Adrenal gland (tissue), 12 donors: ENCODE data around the gene SOX10. TPM values are rescaled to one million over a fixed set of nuclear protein-coding genes. Genes with fewer than 3 reads are reported as not detected.
A peak's percentile ranks its signal among the peaks of the same experiment; 100 is the strongest.

Experiments
- DNase-seq, 7 donors: peaks; one replicate each; pipeline ENCODE4 v3.0.0-alpha.2; 2019 to 2020
- H3K27ac ChIP-seq, 5 donors: fragments of 200-600 bp; sonication (generic) in 4 of 5; 1 replicate in 3 of 5; 2 replicates in 2 of 5; pipeline versions ENCODE4 v1.5.1 to v1.8.0; 2016 to 2020; ENCODE audit warnings: mild to moderate bottlenecking in 1 of 5
- H3K27me3 ChIP-seq: fragments of 200-600 bp; 2 replicates; pipeline ENCODE4 v1.8.0; 2021
- H3K36me3 ChIP-seq, 2 donors: fragments of 200-600 bp; replicated peaks in 1 of 2; 1 replicate in 1 of 2; 2 replicates in 1 of 2; pipeline versions ENCODE4 v1.5.1 to v1.8.0; 2018 to 2022
- H3K4me1 ChIP-seq, 2 donors: fragments of 200-600 bp; replicated peaks in 1 of 2; 1 replicate in 1 of 2; 2 replicates in 1 of 2; pipeline versions ENCODE4 v1.5.1 to v1.8.0; 2018 to 2021
- H3K4me3 ChIP-seq, 4 donors: fragments of 200-600 bp; sonication (generic) in 3 of 4; one replicate each; pipeline ENCODE4 v1.5.1; 2016 to 2018
- H3K9me3 ChIP-seq, 3 donors: fragments of 200-600 bp; sonication (generic) in 1 of 3; replicated peaks in 1 of 3; 1 replicate in 2 of 3; 2 replicates in 1 of 3; pipeline versions ENCODE4 v1.5.1 to v1.8.0; 2016 to 2021
- CTCF ChIP-seq, 6 experiments: fragments of 450-650 bp in 4 of 6; fragments of 200-600 bp in 2 of 6; sonication (generic) in 1 of 6; IDR thresholded peaks; 1 replicate in 5 of 6; 2 replicates in 1 of 6; pipeline versions ENCODE4 v1.5.1 to v1.8.0; 2016 to 2021; ENCODE audit warnings: antibody characterized with exemption in 6 of 6, mild to moderate bottlenecking in 2 of 6, moderate library complexity in 1 of 6
- POLR2A ChIP-seq, 2 donors: fragments of 450-650 bp; IDR thresholded peaks; one replicate each; pipeline ENCODE4 v1.6.1; 2017; ENCODE audit warnings: antibody characterized with exemption in 2 of 2, mild to moderate bottlenecking in 2 of 2, moderate library complexity in 1 of 2
- WGBS, 4 donors: extraction: QIAGEN DNeasy Blood & Tissue Kit in 2 of 4; methylation state at CpG; one replicate each; pipeline versions ENCODE4 v1.1.5 to v1.1.7; 2013 to 2017; 5-methylcytosine and 5-hydroxymethylcytosine counted together
- intact Hi-C, 2 donors: fragments of 100-400 bp; cut with DNase I; formaldehyde crosslinking; loops; one replicate each; pipeline versions ENCODE4 v1.14.1 to v1.15.0; 2022 to 2023
- polyA plus RNA-seq, 3 donors: library from polyadenylated mRNA; stranded (reverse); fragments of 200-250 nt in 2 of 3; fragments of 350-450 nt in 1 of 3; fragmentation: Illumina TruSeq in 1 of 3; extraction: RNeasy Lipid Tissue Mini Kit (QIAGEN cat#74804) in 1 of 3; gene quantifications; one replicate each; pipeline ENCODE4 v1.2.3, GENCODE V29; 2013 to 2014
- total RNA-seq, 9 donors: library from RNA; depleted of rRNA in 4 of 9; stranded (reverse); fragments of >200 nt in 4 of 9; fragments of 120-200 nt in 1 of 9; fragmentation: NEBNext Ultra II Directional in 1 of 9; extraction: Animal tissue kit (Norgen Biotek cat#: 25700) in 1 of 9; gene quantifications; one replicate each; pipeline versions ENCODE4 v1.1.0 to v1.2.4, GENCODE V29; 2013 to 2023
- donor health status: healthy with polysubstance abuse.
- donor health status: Bipolar disorder and iron deficiency.
- donor health status: DM: yes; HTN: yes; CAD: no.
- donor health status: DM: no; HTN: no; CAD: no.
- donor health status: DM: no; HTN: no; CAD: no.
- donor health status: DM: yes; HTN: yes; CAD: no.

Gene SOX10
- total and polyA plus RNA-seq, 12 donors: 0.16 to 5.4 (median 0.78) TPM; not detected in 1

DNA sequence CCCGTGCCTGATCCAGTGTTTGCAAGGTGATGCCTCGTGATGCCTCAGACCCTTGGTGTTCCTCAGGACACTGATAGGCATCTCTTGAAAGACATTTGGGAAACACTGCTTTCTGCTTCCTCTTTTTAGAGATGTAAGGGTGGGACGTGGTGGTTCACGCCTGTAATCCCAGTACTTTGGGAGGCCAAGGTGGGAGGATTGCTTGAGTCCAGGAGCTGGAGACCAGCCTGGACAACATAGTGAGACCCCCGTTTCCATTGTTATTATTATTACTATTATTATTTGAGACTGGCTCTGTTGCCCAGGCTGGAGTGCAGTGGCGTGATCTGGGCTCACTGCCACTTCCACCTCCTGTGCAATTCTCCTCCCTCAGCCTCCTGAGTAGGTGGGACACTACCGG lies 6.5 kb upstream of the SOX10 start:
- DNase-seq: no peak
- Histone ChIP-seq H3K9me3 (no peaks in the 10 kb centered on the region), H3K36me3 (no peaks in the 10 kb centered on the region), H3K4me3 (no peak overlapping the region), H3K27ac (no peak overlapping the region), H3K4me1 (no peaks in the 10 kb centered on the region), H3K27me3 (no peaks in the 10 kb centered on the region)
- intact Hi-C loops: no loop called here
- TF ChIP-seq CTCF (IDR thresholded peaks at IDR 0.05): no peak
- TF ChIP-seq POLR2A (IDR thresholded peaks at IDR 0.05): no peak
- 88 to 94% (median 90%) methylated on average over 7 of the region's 7 CpGs for WGBS, 4 donors

DNA sequence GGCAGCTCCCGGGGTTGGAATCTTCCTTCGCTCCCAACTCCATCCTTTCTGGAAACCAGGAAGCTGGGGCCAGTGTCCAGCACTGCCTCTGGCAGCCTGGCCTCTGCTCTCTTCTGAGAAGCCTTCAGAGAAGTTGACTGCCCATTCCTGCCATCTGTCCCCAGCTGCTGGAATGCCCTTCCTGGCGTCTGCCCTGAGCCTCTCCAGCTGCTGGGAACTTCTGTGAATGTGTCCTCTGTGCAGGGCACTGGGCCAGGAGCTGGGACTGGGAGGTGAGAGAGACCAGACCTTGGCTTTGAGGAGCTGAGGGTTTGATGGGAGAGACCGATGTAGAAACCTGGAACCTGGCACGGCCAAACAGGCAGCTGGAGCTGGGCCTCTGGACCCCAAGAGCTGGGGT lies 5.9 kb upstream of the SOX10 start:
- Histone ChIP-seq H3K9me3 (no peaks in the 10 kb centered on the region), H3K4me1 (no peaks in the 10 kb centered on the region), H3K36me3 (no peaks in the 10 kb centered on the region), H3K27ac (no peak overlapping the region), H3K4me3 (no peak overlapping the region), H3K27me3 (no peaks in the 10 kb centered on the region)
- DNase-seq: peak in 2 of 7 donors; percentile 31 to 56
- intact Hi-C loops: no loop called here
- TF ChIP-seq CTCF (IDR thresholded peaks at IDR 0.05) (no peak), POLR2A (IDR thresholded peaks at IDR 0.05) (no peak)
- WGBS, 4 donors: 77 to 84% (median 81%) methylated on average over 3 to 5 of the region's 5 CpGs

GRCh38 chr22:37989146-37990045 lies 5.0 kb upstream of the SOX10 start:
- Histone ChIP-seq H3K27ac (no peak overlapping the region), H3K4me3 (no peak overlapping the region)
- intact Hi-C loops: no loop called here

GRCh38 chr22:37986371-37986770 lies 2.0 kb upstream of the SOX10 start:
- H3K9me3 ChIP-seq: no peaks in the 10 kb centered on the region
- DNase-seq: no peak
- H3K36me3 ChIP-seq: no peaks in the 10 kb centered on the region
- no peak for TF ChIP-seq CTCF (IDR thresholded peaks at IDR 0.05)
- no peaks in the 10 kb centered on the region for H3K27me3 ChIP-seq
- H3K27ac ChIP-seq: no peak overlapping the region
- intact Hi-C loops: no loop called here
- 84 to 93% (median 86%) methylated on average over 3 to 7 of the region's 7 CpGs for WGBS, 4 donors
- H3K4me1 ChIP-seq: no peaks in the 10 kb centered on the region
- no peak overlapping the region for H3K4me3 ChIP-seq

More at GRCh38 chr22:37989146-37990045, 5.0 kb upstream of the SOX10 start:
- Histone ChIP-seq H3K36me3 (no peaks in the 10 kb centered on the region), H3K4me1 (no peaks in the 10 kb centered on the region), H3K9me3 (no peaks in the 10 kb centered on the region), H3K27me3 (no peaks in the 10 kb centered on the region)
- WGBS, 4 donors: 88 to 95% (median 91%) methylated on average over 12 to 14 of the region's 14 CpGs
- no peak for DNase-seq
- TF ChIP-seq CTCF (IDR thresholded peaks at IDR 0.05) (no peak), POLR2A (IDR thresholded peaks at IDR 0.05) (no peak)
